Measurements from ENCODE around the gene PML. TPM values are rescaled to one million over a fixed set of nuclear protein-coding genes. Genes with fewer than 3 reads are reported as not detected.

Gene PML
- total RNA-seq, 1 experiment from 2014 or later, result 24.6 TPM

- H3K79me2 ChIP-seq (ENCODE audit: insufficient read depth, low read length), result no peaks in the 10 kb centered on the region
- no peak for TF ChIP-seq CTCF (conservative IDR thresholded peaks at IDR 0.05)
Measured at GRCh38 chr15:74045184-74045583, 50.7 kb downstream of the PML start.

More at GRCh38 chr15:74045184-74045583, 50.7 kb downstream of the PML start:
- no peaks in the 10 kb centered on the region for H3K9me3 ChIP-seq (ENCODE audit: control insufficient read depth, low read depth, low read length)
- Mint-ChIP-seq H3K27ac (peak overlapping the region in 1 of 3 experiments; percentile 44; a peak in 1 of 7 replicates), H3K4me1 (peaks cover 15 to 17% of the 10 kb centered on the region in 2 experiments), H3K27me3 (ENCODE audit: low read depth) (peaks cover 19% of the 10 kb centered on the region), H3K4me3 (no peak overlapping the region; a peak in 2 of 5 replicates), H3K36me3 (ENCODE audit: insufficient read depth in 1 of 3, low read depth in 3 of 3) (no peaks in the 10 kb centered on the region), H3K9me3 (no peaks in the 10 kb centered on the region)
- H3K79me1 ChIP-seq (ENCODE audit: insufficient read depth, low read depth, low read length, poor library complexity, severe bottlenecking), result no peaks in the 10 kb centered on the region
- H3K23ac ChIP-seq (ENCODE audit: insufficient read length, low read depth, low read length), result no peak overlapping the region
- no peak overlapping the region for H2BK20ac ChIP-seq (ENCODE audit: low read depth, low read length, poor library complexity, severe bottlenecking)
- no peak overlapping the region for H3K56ac ChIP-seq (ENCODE audit: insufficient read length, low read depth, low read length)
- no peak overlapping the region for H2BK12ac ChIP-seq (ENCODE audit: insufficient read length, low read depth, low read length)
- H4K8ac ChIP-seq (replicated peaks; ENCODE audit: insufficient read length, low read depth, low read length), result no peak overlapping the region
- no peak overlapping the region for H3T11ph ChIP-seq (ENCODE audit: low read length)
- no peak for DNase-seq
- no peaks in the 10 kb centered on the region for H3K23me2 ChIP-seq (ENCODE audit: insufficient read length, low read depth, low read length, poor library complexity, severe bottlenecking)
- no peak overlapping the region for H2BK5ac ChIP-seq (ENCODE audit: insufficient read length, low read length)
- H3K27ac ChIP-seq (ENCODE audit: insufficient read length, low read depth, low read length), result no peak overlapping the region
- no peak overlapping the region for H2AFZ ChIP-seq (ENCODE audit: low read length)
- H4K5ac ChIP-seq (ENCODE audit: insufficient read length, low read depth, low read length), result no peak overlapping the region
- H3K27me3 ChIP-seq (ENCODE audit: insufficient read depth, low read length), result no peaks in the 10 kb centered on the region
- H3K4me2 ChIP-seq (ENCODE audit: insufficient read depth, insufficient read length, low read length), result no peak overlapping the region
- no peak overlapping the region for H2BK15ac ChIP-seq (ENCODE audit: low read depth, low read length)
- H2AK5ac ChIP-seq (ENCODE audit: insufficient read length, low read length), result no peak overlapping the region
- H3K4me1 ChIP-seq (ENCODE audit: insufficient read depth, low read length), result peaks cover 3% of the 10 kb centered on the region; the same call in 1 of the 2 replicates
- no peak overlapping the region for H3K4ac ChIP-seq (ENCODE audit: low read depth, low read length)
- H2BK120ac ChIP-seq (ENCODE audit: low read depth, low read length, poor library complexity, severe bottlenecking), result no peak overlapping the region
- no peak overlapping the region for H3K18ac ChIP-seq (ENCODE audit: insufficient read length, low read depth, low read length)
- no peak overlapping the region for H3K9ac ChIP-seq (ENCODE audit: extremely low read depth, insufficient read length, low read length)
- no peaks in the 10 kb centered on the region for H4K20me1 ChIP-seq (ENCODE audit: control insufficient read depth, insufficient read depth, insufficient read length)
- no peak overlapping the region; the same call in 1 of the 2 replicates for H3K14ac ChIP-seq (ENCODE audit: insufficient read depth, low read length)
- H4K91ac ChIP-seq (ENCODE audit: insufficient read length, low read depth, low read length), result no peak overlapping the region

Measured in H9 (cell line).